NK-92 (cell line): ENCODE measurements around the gene CCDC141.

Experiments
- DNase-seq: peaks from one replicate; lab custom pipeline; 2025; ENCODE audit not compliant: unreplicated experiment; lab: John Stamatoyannopoulos, UW

The CCDC141 gene

GRCh38 chr2:178829981-178830380 is 220.0 kb downstream of the CCDC141 start:
- DNase-seq: no peak

GRCh38 chr2:178829299-178829960 is 220.5 kb downstream of the CCDC141 start:
- no peak for DNase-seq

GRCh38 chr2:178828486-178828881 is 221.5 kb downstream of the CCDC141 start:
- no peak for DNase-seq

GRCh38 chr2:178827739-178828485 is 222.0 kb downstream of the CCDC141 start:
- no peak for DNase-seq

- no peak for DNase-seq
Measured at GRCh38 chr2:178827111-178827510, 222.8 kb downstream of the CCDC141 start.

GRCh38 chr2:178825183-178825582 is 224.8 kb downstream of the CCDC141 start:
- no peak for DNase-seq

GRCh38 chr2:178824181-178824580 is 225.8 kb downstream of the CCDC141 start:
- DNase-seq: no peak

GRCh38 chr2:178819992-178820391 is 229.9 kb downstream of the CCDC141 start:
- no peak for DNase-seq

GRCh38 chr2:178819147-178819875 is 230.6 kb downstream of the CCDC141 start:
- DNase-seq: no peak

GRCh38 chr2:178811901-178812300 is 238.0 kb downstream of the CCDC141 start:
- DNase-seq: no peak

- no peak for DNase-seq
Measured at GRCh38 chr2:178811045-178811444, 238.9 kb downstream of the CCDC141 start.

- no peak for DNase-seq
Measured at GRCh38 chr2:178810422-178810821, 239.5 kb downstream of the CCDC141 start.

- no peak for DNase-seq
Measured at GRCh38 chr2:178807227-178808008, 242.5 kb downstream of the CCDC141 start, which contains the start of gene TTN. TSS of gene TTN (minus strand) at chr2:178807423. CDS start at chr2:178804642, 2,781 bp downstream.

GRCh38 chr2:178806543-178806942 is 243.4 kb downstream of the CCDC141 start:
- DNase-seq: no peak

- no peak for DNase-seq
Measured at GRCh38 chr2:178805457-178805856, 244.5 kb downstream of the CCDC141 start.

- no peak for DNase-seq
Measured at GRCh38 chr2:178804791-178805190, 245.1 kb downstream of the CCDC141 start.

GRCh38 chr2:178800510-178800909 is 249.4 kb downstream of the CCDC141 start:
- no peak for DNase-seq

GRCh38 chr2:178799305-178799704 is 250.6 kb downstream of the CCDC141 start:
- DNase-seq: no peak

- DNase-seq: no peak
Measured at GRCh38 chr2:178796079-178796677, 253.8 kb downstream of the CCDC141 start.

- no peak for DNase-seq
Measured at GRCh38 chr2:178787934-178788333, 262.0 kb downstream of the CCDC141 start.

GRCh38 chr2:178787155-178787554 is 262.8 kb downstream of the CCDC141 start:
- no peak for DNase-seq
